NB4 (cell line): ENCODE results near the gene GRM6.

Experiments
- POLR2A ChIP-seq: IDR thresholded peaks from 2 replicates; pipeline ENCODE4 v1.6.1; 2011; ENCODE audit warnings: mild to moderate bottlenecking; ENCODE audit not compliant: insufficient read length; ENCODE audit errors: extremely low read depth
- TF ChIP-seq, protein P1 (sequence below): IDR thresholded peaks from one replicate; pipeline ENCODE4 v1.5.1; 2012; ENCODE audit warnings: low read depth, low read length

GRCh38 chr5:179044765-179045164, 49.6 kb upstream of the GRM6 start:
- TF ChIP-seq, protein P1, sequence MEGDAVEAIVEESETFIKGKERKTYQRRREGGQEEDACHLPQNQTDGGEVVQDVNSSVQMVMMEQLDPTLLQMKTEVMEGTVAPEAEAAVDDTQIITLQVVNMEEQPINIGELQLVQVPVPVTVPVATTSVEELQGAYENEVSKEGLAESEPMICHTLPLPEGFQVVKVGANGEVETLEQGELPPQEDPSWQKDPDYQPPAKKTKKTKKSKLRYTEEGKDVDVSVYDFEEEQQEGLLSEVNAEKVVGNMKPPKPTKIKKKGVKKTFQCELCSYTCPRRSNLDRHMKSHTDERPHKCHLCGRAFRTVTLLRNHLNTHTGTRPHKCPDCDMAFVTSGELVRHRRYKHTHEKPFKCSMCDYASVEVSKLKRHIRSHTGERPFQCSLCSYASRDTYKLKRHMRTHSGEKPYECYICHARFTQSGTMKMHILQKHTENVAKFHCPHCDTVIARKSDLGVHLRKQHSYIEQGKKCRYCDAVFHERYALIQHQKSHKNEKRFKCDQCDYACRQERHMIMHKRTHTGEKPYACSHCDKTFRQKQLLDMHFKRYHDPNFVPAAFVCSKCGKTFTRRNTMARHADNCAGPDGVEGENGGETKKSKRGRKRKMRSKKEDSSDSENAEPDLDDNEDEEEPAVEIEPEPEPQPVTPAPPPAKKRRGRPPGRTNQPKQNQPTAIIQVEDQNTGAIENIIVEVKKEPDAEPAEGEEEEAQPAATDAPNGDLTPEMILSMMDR, result no peak
- no peak for TF ChIP-seq POLR2A
